IMR-90 (cell line): ENCODE data around the gene NDUFS2. TPM values are rescaled to one million over a fixed set of nuclear protein-coding genes. Genes with fewer than 3 reads are reported as not detected.
A peak's percentile ranks its signal among the peaks of the same experiment; 100 is the strongest.

Source experiments
- ATAC-seq: fragments of 200-7000 bp; cut with Tn5 transposase; 2 replicates; pipeline ENCODE4 v1.9.1; 2020; ENCODE audit warnings: low read depth, mild to moderate bottlenecking, moderate library complexity
- BruUV-seq: library from RNA; stranded (reverse); fragments of 400-500 nt; replicated peaks from 2 replicates; lab custom pipeline; 2021; lab: Mats Ljungman, UMichigan
- CTCF ChIA-PET: fragments of 300-600 bp; formaldehyde crosslinking; extraction: SDS; loops from one replicate; lab custom pipeline; 2021; ENCODE audit warnings: antibody characterized with exemption; lab: Yijun Ruan, JAX
- POLR2A ChIA-PET: fragments of 300-600 bp; sonication (Branson Sonifier 250); formaldehyde crosslinking; loops from one replicate; lab custom pipeline; 2022; ENCODE audit warnings: antibody characterized with exemption; ENCODE audit not compliant: unreplicated experiment; lab: Charles Lee
- DNase-seq: peaks from one replicate; pipeline ENCODE4 v3.0.0; 2013
- H2AFZ ChIP-seq: replicated peaks from 2 replicates; pipeline ENCODE3; 2013; ENCODE audit warnings: low read length, mild to moderate bottlenecking; ENCODE audit not compliant: poor library complexity
- H2AK5ac ChIP-seq: 2 replicates; pipeline ENCODE4 v1.6.1; 2013; ENCODE audit warnings: low read depth, low read length, inconsistent platforms
- H2AK9ac ChIP-seq: replicated peaks from 2 replicates; pipeline ENCODE3; 2013; ENCODE audit warnings: mild to moderate bottlenecking, low read depth, low read length, moderate library complexity; ENCODE audit not compliant: poor library complexity
- H2BK120ac ChIP-seq: 2 replicates; pipeline ENCODE4 v1.6.1; 2013; ENCODE audit warnings: low read depth, low read length, inconsistent platforms
- H2BK15ac ChIP-seq: 3 replicates; pipeline ENCODE4 v1.6.1; 2013; ENCODE audit warnings: low read depth, low read length, inconsistent platforms
- H2BK20ac ChIP-seq: 2 replicates; pipeline ENCODE4 v1.6.1; 2013; ENCODE audit warnings: low read depth, mild to moderate bottlenecking, inconsistent platforms, low read length, moderate library complexity
- H2BK5ac ChIP-seq: 2 replicates; pipeline ENCODE4 v1.6.1; 2013; ENCODE audit warnings: mild to moderate bottlenecking, low read depth, low read length, inconsistent platforms; ENCODE audit not compliant: poor library complexity, severe bottlenecking
- H3K14ac ChIP-seq: replicated peaks from 2 replicates; pipeline ENCODE4 v1.6.1; 2013; ENCODE audit warnings: low read depth, low read length, inconsistent platforms
- H3K18ac ChIP-seq: 2 replicates; pipeline ENCODE4 v1.6.1; 2013; ENCODE audit warnings: low read depth, low read length, control low read depth
- H3K23ac ChIP-seq: 2 replicates; pipeline ENCODE4 v1.6.1; 2013; ENCODE audit warnings: low read depth, low read length, inconsistent platforms
- H3K27ac ChIP-seq: 2 replicates; pipeline ENCODE4 v1.5.1; 2013; ENCODE audit warnings: mild to moderate bottlenecking, control low read depth, low read length; ENCODE audit not compliant: insufficient read depth
- H3K27me3 ChIP-seq: 2 replicates; pipeline ENCODE4 v1.6.1; 2013; ENCODE audit warnings: low read length; ENCODE audit not compliant: control insufficient read depth, insufficient read depth
- H3K36me3 ChIP-seq: 2 replicates; pipeline ENCODE4 v1.6.1; 2013; ENCODE audit warnings: low read length, mixed read lengths; ENCODE audit not compliant: control insufficient read depth, insufficient read depth
- H3K4ac ChIP-seq: 2 replicates; pipeline ENCODE4 v1.6.1; 2013; ENCODE audit warnings: low read depth, low read length, inconsistent platforms
- H3K4me1 ChIP-seq: 2 replicates; pipeline ENCODE4 v1.6.1; 2013; ENCODE audit warnings: low read length, mixed read lengths; ENCODE audit not compliant: control insufficient read depth, insufficient read depth
- H3K4me2 ChIP-seq: 2 replicates; pipeline ENCODE4 v1.6.1; 2013; ENCODE audit warnings: low read depth, mild to moderate bottlenecking, control low read depth, low read length, moderate library complexity
- H3K4me3 ChIP-seq: 2 replicates; pipeline ENCODE4 v1.5.1; 2013; ENCODE audit warnings: low read depth, mild to moderate bottlenecking, control low read depth, low read length, moderate library complexity; ENCODE audit not compliant: insufficient read depth
- H3K56ac ChIP-seq: 2 replicates; pipeline ENCODE4 v1.6.1; 2013; ENCODE audit warnings: low read length, inconsistent platforms; ENCODE audit not compliant: insufficient read depth; ENCODE audit errors: extremely low read depth
- H3K79me1 ChIP-seq, 2 experiments: 2 replicates each; pipeline ENCODE4 v1.6.1; 2013; ENCODE audit warnings: low read length in 2 of 2, inconsistent platforms in 1 of 2, low read depth in 1 of 2
- H3K9ac ChIP-seq: 2 replicates; pipeline ENCODE4 v1.6.1; 2013; ENCODE audit warnings: low read depth, low read length, control low read depth
- H3K9me1 ChIP-seq: 2 replicates; pipeline ENCODE4 v1.6.1; 2013; ENCODE audit warnings: low read length, inconsistent platforms; ENCODE audit not compliant: insufficient read depth
- H3K9me3 ChIP-seq: 2 replicates; pipeline ENCODE4 v1.6.1; 2013; ENCODE audit warnings: low read length; ENCODE audit not compliant: control insufficient read depth, insufficient read depth
- H4K20me1 ChIP-seq: 2 replicates; pipeline ENCODE4 v1.6.1; 2013; ENCODE audit warnings: low read length, inconsistent platforms; ENCODE audit not compliant: insufficient read depth
- H4K5ac ChIP-seq: 2 replicates; pipeline ENCODE4 v1.6.1; 2013; ENCODE audit warnings: mild to moderate bottlenecking, low read depth, low read length, control low read depth
- H4K8ac ChIP-seq, 2 experiments: 2 replicates each; pipeline ENCODE4 v1.6.1; 2013; ENCODE audit warnings: low read depth in 2 of 2, low read length in 2 of 2, control low read depth in 1 of 2, inconsistent platforms in 1 of 2
- H4K91ac ChIP-seq: 2 replicates; pipeline ENCODE4 v1.6.1; 2013; ENCODE audit warnings: low read depth, low read length, inconsistent platforms; ENCODE audit not compliant: insufficient read depth
- BHLHE40 ChIP-seq: fragments of 150-350 bp; IDR thresholded peaks from 2 replicates; pipeline ENCODE4 v1.6.1; 2016; ENCODE audit warnings: mild to moderate bottlenecking, low read depth, low read length
- CEBPB ChIP-seq: IDR thresholded peaks from 2 replicates; pipeline ENCODE4 v1.6.1; 2012; ENCODE audit warnings: low read depth, low read length, improper control_type of control experiment
- CHD1 ChIP-seq: IDR thresholded peaks from 2 replicates; pipeline ENCODE4 v1.6.1; 2012; ENCODE audit warnings: low read depth, low read length, improper control_type of control experiment
- CTCF ChIP-seq: conservative IDR thresholded peaks from 2 replicates; pipeline ENCODE4 v1.5.1; 2012; ENCODE audit warnings: mild to moderate bottlenecking, low read depth, low read length, improper control_type of control experiment
- ELK1 ChIP-seq: fragments of 150-350 bp; IDR thresholded peaks from 2 replicates; pipeline ENCODE4 v1.6.1; 2016; ENCODE audit warnings: low read depth, mild to moderate bottlenecking, low read length, moderate library complexity, borderline replicate concordance
- FOS ChIP-seq: fragments of 150-350 bp; IDR thresholded peaks from 2 replicates; pipeline ENCODE4 v1.6.1; 2016; ENCODE audit warnings: low read depth, low read length
- MAFK ChIP-seq: IDR thresholded peaks from 2 replicates; pipeline ENCODE4 v1.6.1; 2012; ENCODE audit warnings: low read depth, low read length, improper control_type of control experiment
- MAZ ChIP-seq: IDR thresholded peaks from 2 replicates; pipeline ENCODE4 v1.6.1; 2012; ENCODE audit warnings: low read depth, mild to moderate bottlenecking, low read length, improper control_type of control experiment, moderate library complexity, borderline replicate concordance
- MXI1 ChIP-seq: IDR thresholded peaks from 2 replicates; pipeline ENCODE4 v1.6.1; 2012; ENCODE audit warnings: low read depth, mild to moderate bottlenecking, low read length, moderate library complexity, borderline replicate concordance
- NFE2L2 ChIP-seq: fragments of 150-350 bp; IDR thresholded peaks from 2 replicates; pipeline ENCODE4 v1.6.1; 2016; ENCODE audit warnings: low read depth, mild to moderate bottlenecking, low read length
- POLR2A ChIP-seq: IDR thresholded peaks from 2 replicates; pipeline ENCODE4 v1.6.1; 2012; ENCODE audit warnings: mild to moderate bottlenecking, low read depth, low read length
- RCOR1 ChIP-seq: IDR thresholded peaks from 2 replicates; pipeline ENCODE4 v1.6.1; 2012; ENCODE audit warnings: mild to moderate bottlenecking, low read length, improper control_type of control experiment; ENCODE audit not compliant: insufficient replicate concordance
- RFX5 ChIP-seq: IDR thresholded peaks from 2 replicates; pipeline ENCODE4 v1.8.0; 2012; ENCODE audit warnings: low read depth, mild to moderate bottlenecking, low read length, moderate library complexity
- SMC3 ChIP-seq: fragments of 150-350 bp; IDR thresholded peaks from 2 replicates; pipeline ENCODE4 v1.6.1; 2016; ENCODE audit warnings: low read depth, mild to moderate bottlenecking, antibody characterized with exemption, low read length, moderate library complexity
- USF2 ChIP-seq: fragments of 150-350 bp; IDR thresholded peaks from 2 replicates; pipeline ENCODE4 v1.6.1; 2017; ENCODE audit warnings: mild to moderate bottlenecking, antibody characterized with exemption, low read length, low read depth
- WGBS, 2 experiments: methylation state at CpG; one replicate each; pipeline versions ENCODE4 v1.1.5 to v1.1.7; 2013; ENCODE audit warnings: missing lambda C conversion rate in 2 of 2; ENCODE audit not compliant: insufficient read length in 1 of 2; ENCODE audit errors: extremely low coverage in 2 of 2; 5-methylcytosine and 5-hydroxymethylcytosine counted together
- dilution Hi-C: fragments of 300-500 bp; cut with HindIII; formaldehyde crosslinking; loops from one replicate; pipeline ENCODE4 v1.14.3; 2018; ENCODE audit warnings: low sequenced_read_pairs; ENCODE audit not compliant: unreplicated experiment
- in situ Hi-C: fragments of 300-500 bp; cut with MboI; formaldehyde crosslinking; loops from 3 replicates; pipeline ENCODE4 v1.14.3; 2019; ENCODE audit warnings: low sequenced_read_pairs, inconsistent platforms, mixed read lengths
- intact Hi-C: fragments of 100-400 bp; cut with micrococcal nuclease; formaldehyde crosslinking; loops from 2 replicates; pipeline ENCODE4 v1.10.0; 2022
- polyA plus RNA-seq, 3 experiments: library from polyadenylated mRNA; depleted of rRNA; stranded (reverse); fragments of >200 nt; gene quantifications; 2 replicates each; pipeline ENCODE4 v1.2.3, GENCODE V29; 2012; ENCODE audit warnings: low replicate concordance in 1 of 3
- total RNA-seq: library from RNA; depleted of rRNA; stranded (reverse); fragments of >200 nt; gene quantifications from 2 replicates; pipeline ENCODE4 v1.2.3, GENCODE V29; 2012

The NDUFS2 gene
- total and polyA plus RNA-seq, 2 of the 4 experiments (the other 2 are of a cell fraction), result 85.5 to 101 TPM

GRCh38 chr1:161225178-161225533 lies 23.0 kb downstream of the NDUFS2 start:
- Histone ChIP-seq H3K36me3 (peaks cover 15% of the 10 kb centered on the region), H4K91ac (peak overlapping the region; percentile 7; the same call in 1 of the 2 replicates), H3K9me1 (peaks cover 3% of the 10 kb centered on the region; the same call in 1 of the 2 replicates), H4K8ac (peak overlapping the region; percentile 75 to 86), H2BK120ac (0 out of 2 replicates have a peak overlapping the region, but pooled peaks have one; percentile 20), H2BK15ac (no peak overlapping the region; the same call in 2 of the 3 replicates), H3K79me1 (peaks cover 9 to 17% of the 10 kb centered on the region in 2 experiments; a peak in 3 of 4 replicates), H3K18ac (no peak overlapping the region), H2BK20ac (no peak overlapping the region; the same call in 1 of the 2 replicates), H2BK5ac (no peak overlapping the region), H4K20me1 (no peaks in the 10 kb centered on the region), H3K9me3 (no peaks in the 10 kb centered on the region), H2AK9ac (peak overlapping the region; percentile 60), H3K56ac (0 out of 2 replicates have a peak overlapping the region, but pooled peaks have one; percentile 26), H4K5ac (peak overlapping the region; percentile 28; the same call in 1 of the 2 replicates), H3K4me2 (no peak overlapping the region), H3K27ac (no peak overlapping the region), H3K4me1 (peaks cover 9% of the 10 kb centered on the region; the same call in 1 of the 2 replicates), H3K14ac (peak overlapping the region; percentile 44), H3K23ac (no peak overlapping the region), H2AFZ (peak overlapping the region; percentile 94), H3K4me3 (no peak overlapping the region), H3K4ac (peak overlapping the region; percentile 26; the same call in 1 of the 2 replicates), H2AK5ac (peak overlapping the region; percentile 21; the same call in 1 of the 2 replicates), H3K27me3 (no peaks in the 10 kb centered on the region; the same call in 1 of the 2 replicates), H3K9ac (peak overlapping the region; percentile 9; the same call in 1 of the 2 replicates)
- dilution Hi-C loops (no loop called here), in situ Hi-C loops (loop anchor here (5.0 kb wide), 2 partner anchors 67 to 157 kb away; no protein-coding TSS in a partner anchor), intact Hi-C loops (loop anchor here (1.0 kb wide), 1 partner anchor 33 kb away; no protein-coding TSS in a partner anchor)
- no peak for DNase-seq
- ChIA-PET CTCF (interaction anchor here (0.6 to 3.2 kb wide), 15 partner anchors 9 to 436 kb away, joined by 3 to 21 read pairs (median 5); partner anchors contain the start of gene NDUFS2), POLR2A (interaction anchor here (0.6 to 0.7 kb wide), 3 partner anchors 23 to 93 kb away, joined by 4 to 7 read pairs (median 6); partner anchors contain the start of gene NDUFS2)
- no CpG with 5 or more reads among the region's 7 CpGs for WGBS, 2 experiments
- BruUV-seq, result no TSS peak
- ATAC-seq, result no peak
- TF ChIP-seq POLR2A, result no peak
- no peak for TF ChIP-seq BHLHE40
- no peak for TF ChIP-seq CTCF
- no peak for TF ChIP-seq ELK1
- no peak for TF ChIP-seq NFE2L2
- no peak for TF ChIP-seq MAFK
- no peak for TF ChIP-seq SMC3
- no peak for TF ChIP-seq CHD1
- no peak for TF ChIP-seq RCOR1
- TF ChIP-seq FOS, result no peak
- no peak for TF ChIP-seq USF2
- TF ChIP-seq RFX5, result no peak
- no peak for TF ChIP-seq MXI1
- no peak for TF ChIP-seq MAZ
- no peak for TF ChIP-seq CEBPB
